A673 (cell line): ENCODE measurements around the gene ZNF805. TPM values are rescaled to one million over a fixed set of nuclear protein-coding genes. Genes with fewer than 3 reads are reported as not detected.
A peak's percentile ranks its signal among the peaks of the same experiment; 100 is the strongest.
"Not testable (repeated sequence)": the region's sequence is repeated elsewhere in the genome, so short reads cannot be mapped to it uniquely, and the experiment has no call there.

Source experiments
- BruUV-seq: library from RNA; stranded (reverse); fragments of 400-500 nt; replicated peaks from 2 replicates; lab custom pipeline; 2021; lab: Mats Ljungman, UMichigan
- CTCF ChIA-PET: fragments of 300-600 bp; sonication (Branson Sonifier 250); formaldehyde crosslinking; loops from one replicate; lab custom pipeline; 2022; ENCODE audit warnings: antibody characterized with exemption; lab: Charles Lee
- POLR2A ChIA-PET: fragments of 300-600 bp; sonication (Branson Sonifier 250); formaldehyde crosslinking; loops from one replicate; lab custom pipeline; 2022; ENCODE audit warnings: antibody characterized with exemption; ENCODE audit not compliant: low non-redundant PET; lab: Charles Lee
- DNase-seq: peaks from one replicate; pipeline ENCODE4 v3.0.0-alpha.2; 2015; ENCODE audit warnings: low spot score
- H3K27ac ChIP-seq: fragments of 200-600 bp; sonication (generic); 2 replicates; pipeline ENCODE4 v1.5.1; 2016; ENCODE audit warnings: mixed run types, low read depth, mild to moderate bottlenecking, mixed read lengths, antibody characterized with exemption, low read length; ENCODE audit not compliant: poor library complexity, severe bottlenecking
- H3K27me3 ChIP-seq: fragments of 200-600 bp; sonication (generic); replicated peaks from 2 replicates; pipeline ENCODE4 v1.6.1; 2017; ENCODE audit warnings: mixed run types, low read depth, mild to moderate bottlenecking, mixed read lengths, antibody characterized with exemption, low read length; ENCODE audit not compliant: insufficient read depth, poor library complexity
- H3K36me3 ChIP-seq: fragments of 200-600 bp; sonication (generic); 2 replicates; pipeline ENCODE4 v1.6.1; 2016; ENCODE audit warnings: mixed run types, mild to moderate bottlenecking, mixed read lengths, antibody characterized with exemption, low read length; ENCODE audit not compliant: insufficient read depth, poor library complexity, severe bottlenecking
- H3K4me1 ChIP-seq: fragments of 200-600 bp; sonication (generic); 2 replicates; pipeline ENCODE4 v1.6.1; 2017; ENCODE audit warnings: mixed run types, mild to moderate bottlenecking, mixed read lengths, antibody characterized with exemption, low read length; ENCODE audit not compliant: insufficient read depth, poor library complexity, severe bottlenecking
- H3K4me3 ChIP-seq: fragments of 200-600 bp; sonication (generic); 2 replicates; pipeline ENCODE4 v1.5.1; 2016; ENCODE audit warnings: low read depth, mixed run types, mild to moderate bottlenecking, mixed read lengths, low read length; ENCODE audit not compliant: poor library complexity, severe bottlenecking
- H3K9me3 ChIP-seq: fragments of 200-600 bp; sonication (generic); 2 replicates; pipeline ENCODE4 v1.6.1; 2016; ENCODE audit warnings: mixed run types, low read depth, mild to moderate bottlenecking, mixed read lengths, antibody characterized with exemption, low read length; ENCODE audit not compliant: poor library complexity, severe bottlenecking
- CTCF ChIP-seq: fragments of 300-800, 200-600 bp; sonication (generic); conservative IDR thresholded peaks from 2 replicates; pipeline ENCODE4 v1.5.1; 2017; ENCODE audit warnings: low read depth, mild to moderate bottlenecking, antibody characterized with exemption, low read length, moderate library complexity, mixed read lengths
- EZH2 ChIP-seq: fragments of 200-600 bp; sonication (generic); IDR thresholded peaks from 2 replicates; pipeline ENCODE4 v1.6.1; 2017; ENCODE audit warnings: borderline replicate concordance, low read depth, mild to moderate bottlenecking, mixed read lengths, antibody characterized with exemption, low read length; ENCODE audit not compliant: poor library complexity, severe bottlenecking
- intact Hi-C: fragments of 100-400 bp; cut with micrococcal nuclease; formaldehyde crosslinking; loops from one replicate; pipeline ENCODE4 v1.10.0; 2022; ENCODE audit not compliant: unreplicated experiment
- total RNA-seq: library from RNA; stranded (reverse); gene quantifications from 2 replicates; pipeline ENCODE4 v1.2.3, GENCODE V29; 2021

The ZNF805 gene
- total RNA-seq, 1 experiment from 2014 or later = 14.7 TPM

- POLR2A ChIA-PET = no interaction called here
- H3K36me3 ChIP-seq = peaks cover 38% of the 10 kb centered on the region
- no peak for DNase-seq
- no peaks in the 10 kb centered on the region for H3K27me3 ChIP-seq
- peaks cover 15% of the 10 kb centered on the region for H3K9me3 ChIP-seq
- no TSS peak for BruUV-seq
- intact Hi-C loops = no loop called here
- CTCF ChIA-PET = no interaction called here
- H3K4me3 ChIP-seq = peak overlapping the region; percentile 77
- peaks cover 5% of the 10 kb centered on the region for H3K4me1 ChIP-seq
- TF ChIP-seq EZH2 (no peak), CTCF (no peak)
- H3K27ac ChIP-seq = no peak overlapping the region
Observed at GRCh38 chr19:57192993-57193392, 47.4 kb upstream of the ZNF805 start.

- POLR2A ChIA-PET, H3K27me3 ChIP-seq, H3K4me1 ChIP-seq, H3K27ac ChIP-seq, H3K4me3 ChIP-seq, CTCF ChIA-PET, intact Hi-C loops, H3K9me3 ChIP-seq, DNase-seq, BruUV-seq: not testable (repeated sequence)
- peaks cover 38% of the 10 kb centered on the region for H3K36me3 ChIP-seq
Observed at GRCh38 chr19:57197874-57198273, 42.6 kb upstream of the ZNF805 start.

GRCh38 chr19:57202160-57202559 lies 38.3 kb upstream of the ZNF805 start:
- intact Hi-C loops = no loop called here
- POLR2A ChIA-PET = no interaction called here

More at GRCh38 chr19:57202160-57202559, 38.3 kb upstream of the ZNF805 start:
- Histone ChIP-seq H3K4me1 (no peaks in the 10 kb centered on the region), H3K36me3 (peaks cover 20% of the 10 kb centered on the region), H3K27me3 (no peaks in the 10 kb centered on the region), H3K9me3 (no peaks in the 10 kb centered on the region), H3K27ac (no peak overlapping the region), H3K4me3 (no peak overlapping the region)
- no peak for DNase-seq
- BruUV-seq = no TSS peak
- CTCF ChIA-PET = no interaction called here
- no peak for TF ChIP-seq EZH2
- no peak for TF ChIP-seq CTCF
